Ovary (tissue), 3 donors: ENCODE results near the gene PFDN5.

Experiments
- EP300 ChIP-seq: sonication (generic); formaldehyde crosslinking; IDR thresholded peaks from one replicate; pipeline ENCODE4 v1.6.1; 2017; ENCODE audit warnings: antibody characterized with exemption
- TF ChIP-seq, protein P1 (sequence below), 3 donors: fragments of 450-650 bp in 2 of 3; fragments of 200-600 bp in 1 of 3; IDR thresholded peaks; one replicate each; pipeline versions ENCODE4 v1.5.1 to v1.8.0; 2016 to 2022; ENCODE audit warnings: antibody characterized with exemption in 3 of 3, mild to moderate bottlenecking in 1 of 3
- donor health status: DM: no; HTN: no; CAD: no.

DNA sequence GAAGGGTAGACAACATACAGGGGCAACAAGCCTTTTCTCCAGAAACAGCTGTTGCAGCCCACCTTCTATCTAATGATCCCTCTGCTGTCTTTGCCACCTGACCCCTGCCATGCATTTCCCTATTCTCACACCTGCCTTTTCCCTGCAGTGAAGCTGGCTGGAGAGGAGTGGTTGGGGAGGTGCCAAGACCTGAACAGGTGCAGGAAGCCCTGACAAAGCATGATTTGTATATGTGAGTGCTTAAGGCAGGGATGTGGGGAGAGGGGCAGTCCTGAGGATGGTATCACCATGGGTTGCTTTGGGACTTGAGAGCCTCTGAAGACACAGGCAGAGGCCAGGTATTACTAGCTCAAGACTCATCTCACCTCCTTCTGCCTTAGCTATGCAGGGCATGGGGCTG is 2.9 kb upstream of the PFDN5 start:
- TF ChIP-seq EP300, result no peak
- TF ChIP-seq, protein P1, sequence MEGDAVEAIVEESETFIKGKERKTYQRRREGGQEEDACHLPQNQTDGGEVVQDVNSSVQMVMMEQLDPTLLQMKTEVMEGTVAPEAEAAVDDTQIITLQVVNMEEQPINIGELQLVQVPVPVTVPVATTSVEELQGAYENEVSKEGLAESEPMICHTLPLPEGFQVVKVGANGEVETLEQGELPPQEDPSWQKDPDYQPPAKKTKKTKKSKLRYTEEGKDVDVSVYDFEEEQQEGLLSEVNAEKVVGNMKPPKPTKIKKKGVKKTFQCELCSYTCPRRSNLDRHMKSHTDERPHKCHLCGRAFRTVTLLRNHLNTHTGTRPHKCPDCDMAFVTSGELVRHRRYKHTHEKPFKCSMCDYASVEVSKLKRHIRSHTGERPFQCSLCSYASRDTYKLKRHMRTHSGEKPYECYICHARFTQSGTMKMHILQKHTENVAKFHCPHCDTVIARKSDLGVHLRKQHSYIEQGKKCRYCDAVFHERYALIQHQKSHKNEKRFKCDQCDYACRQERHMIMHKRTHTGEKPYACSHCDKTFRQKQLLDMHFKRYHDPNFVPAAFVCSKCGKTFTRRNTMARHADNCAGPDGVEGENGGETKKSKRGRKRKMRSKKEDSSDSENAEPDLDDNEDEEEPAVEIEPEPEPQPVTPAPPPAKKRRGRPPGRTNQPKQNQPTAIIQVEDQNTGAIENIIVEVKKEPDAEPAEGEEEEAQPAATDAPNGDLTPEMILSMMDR (IDR thresholded peaks at IDR 0.05), result no peak
